MG63 (cell line): Measurements from ENCODE around the gene INTS7. TPM values are rescaled to one million over a fixed set of nuclear protein-coding genes. Genes with fewer than 3 reads are reported as not detected.
A peak's percentile ranks its signal among the peaks of the same experiment; 100 is the strongest.
"Not testable (repeated sequence)": the region's sequence is repeated elsewhere in the genome, so short reads cannot be mapped to it uniquely, and the experiment has no call there.

Source experiments
- DNase-seq: peaks from one replicate; pipeline ENCODE4 v3.0.0-alpha.2; 2020
- H3K27me3 ChIP-seq: fragments of 250-450 bp; sonication (Bioruptor Pico); 2 replicates; pipeline ENCODE4 v1.5.1; 2020; ENCODE audit warnings: mild to moderate bottlenecking, moderate library complexity
- H3K36me3 ChIP-seq: fragments of 250-450 bp; sonication (Bioruptor Pico); 2 replicates; pipeline ENCODE4 v1.5.1; 2020; ENCODE audit warnings: mild to moderate bottlenecking, moderate library complexity
- H3K4me3 ChIP-seq: fragments of 250-450 bp; sonication (Bioruptor Pico); 2 replicates; pipeline ENCODE4 v1.5.1; 2020; ENCODE audit warnings: mild to moderate bottlenecking, moderate library complexity
- H3K9me3 ChIP-seq: fragments of 250-450 bp; sonication (Bioruptor Pico); 2 replicates; pipeline ENCODE4 v1.5.1; 2020; ENCODE audit warnings: mild to moderate bottlenecking, moderate library complexity
- total RNA-seq: library from RNA; depleted of rRNA; stranded (reverse); fragments of >200 nt; shearing (Covaris generic); gene quantifications from 2 replicates; pipeline ENCODE4 v1.2.3, GENCODE V29; 2014; ENCODE audit warnings: low replicate concordance

INTS7 gene
- total RNA-seq, 1 experiment from 2014 or later: 25.0 TPM

DNA sequence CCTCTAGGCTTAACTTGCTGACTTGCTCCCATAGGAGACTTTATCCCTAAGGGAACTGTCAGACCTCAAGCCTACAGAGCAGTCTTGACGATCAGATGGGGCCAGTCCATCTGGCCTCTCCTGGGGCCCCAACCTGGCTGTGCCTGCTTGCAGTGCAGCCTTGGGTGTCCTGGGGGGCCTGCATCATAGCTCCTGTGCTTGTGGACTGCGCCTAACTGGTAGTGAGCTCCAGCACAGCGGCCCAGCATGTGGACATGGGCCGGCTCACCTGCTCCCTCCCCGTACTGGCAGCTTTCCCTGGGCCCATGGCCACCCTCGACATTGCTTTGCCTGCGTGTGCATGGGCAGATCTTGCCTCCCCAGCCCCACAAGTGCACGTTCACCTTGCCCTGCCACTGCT is 76.1 kb downstream of the INTS7 start:
- no peak for DNase-seq
- Histone ChIP-seq H3K36me3 (peaks cover 73% of the 10 kb centered on the region), H3K4me3 (no peak overlapping the region), H3K9me3 (0 out of 2 replicates have a peak, but pooled peaks cover 3% of the 10 kb centered on the region), H3K27me3 (no peaks in the 10 kb centered on the region)

- H3K4me3 ChIP-seq, DNase-seq, H3K27me3 ChIP-seq, H3K9me3 ChIP-seq: not testable (repeated sequence)
- H3K36me3 ChIP-seq: peaks cover 67% of the 10 kb centered on the region
Measured at GRCh38 chr1:211954028-211954427, 81.3 kb downstream of the INTS7 start.

DNA sequence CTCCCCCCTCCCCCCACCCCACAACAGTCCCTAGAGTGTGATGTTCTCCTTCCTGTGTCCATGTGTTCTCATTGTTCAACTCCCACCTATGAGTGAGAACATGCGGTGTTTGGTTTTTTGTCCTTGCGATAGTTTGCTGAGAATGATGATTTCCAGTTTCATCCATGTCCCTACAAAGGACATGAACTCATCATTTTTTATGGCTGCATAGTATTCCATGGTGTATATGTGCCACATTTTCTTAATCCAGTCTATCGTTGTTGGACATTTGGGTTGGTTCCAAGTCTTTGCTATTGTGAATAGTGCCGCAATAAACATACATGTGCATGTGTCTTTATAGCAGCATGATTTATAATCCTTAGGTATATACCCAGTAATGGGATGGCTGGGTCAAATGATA is 81.8 kb downstream of the INTS7 start:
- H3K9me3 ChIP-seq, DNase-seq, H3K27me3 ChIP-seq, H3K4me3 ChIP-seq: not testable (repeated sequence)
- H3K36me3 ChIP-seq: peaks cover 66% of the 10 kb centered on the region

DNA sequence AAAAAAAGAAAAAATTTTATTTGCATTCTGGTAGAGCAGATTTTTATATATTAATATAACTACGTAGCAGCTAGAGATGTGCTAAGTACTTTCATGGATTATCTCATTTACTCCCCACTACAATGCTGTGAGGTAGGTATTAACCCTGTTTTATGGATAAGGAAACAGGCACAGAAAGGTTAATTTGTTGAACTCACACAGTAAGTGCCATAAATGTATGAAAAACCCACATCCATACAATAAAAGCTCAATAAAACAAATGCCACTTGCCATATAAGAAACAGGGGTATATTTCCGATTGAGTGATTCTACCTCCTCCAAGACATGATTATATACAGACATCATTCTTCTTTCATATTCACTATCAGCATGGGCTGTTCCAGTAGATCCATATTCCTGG is 83.1 kb downstream of the INTS7 start:
- DNase-seq: no peak
- Histone ChIP-seq H3K9me3 (no peaks in the 10 kb centered on the region), H3K36me3 (peaks cover 53% of the 10 kb centered on the region), H3K4me3 (no peak overlapping the region), H3K27me3 (no peaks in the 10 kb centered on the region)

GRCh38 chr1:211951856-211952255 is 83.5 kb downstream of the INTS7 start:
- Histone ChIP-seq H3K36me3 (peaks cover 49% of the 10 kb centered on the region), H3K9me3 (no peaks in the 10 kb centered on the region), H3K4me3 (no peak overlapping the region), H3K27me3 (no peaks in the 10 kb centered on the region)
- DNase-seq: peak; percentile 41

GRCh38 chr1:211948377-211948776 is 87.0 kb downstream of the INTS7 start:
- Histone ChIP-seq H3K27me3 (no peaks in the 10 kb centered on the region), H3K9me3 (no peaks in the 10 kb centered on the region), H3K4me3 (no peak overlapping the region), H3K36me3 (peaks cover 33% of the 10 kb centered on the region)
- no peak for DNase-seq

- Histone ChIP-seq H3K36me3 (peaks cover 37% of the 10 kb centered on the region), H3K27me3 (no peaks in the 10 kb centered on the region), H3K4me3 (no peak overlapping the region), H3K9me3 (no peaks in the 10 kb centered on the region)
- DNase-seq: no peak
Measured at GRCh38 chr1:211947396-211948295, 87.7 kb downstream of the INTS7 start.

DNA sequence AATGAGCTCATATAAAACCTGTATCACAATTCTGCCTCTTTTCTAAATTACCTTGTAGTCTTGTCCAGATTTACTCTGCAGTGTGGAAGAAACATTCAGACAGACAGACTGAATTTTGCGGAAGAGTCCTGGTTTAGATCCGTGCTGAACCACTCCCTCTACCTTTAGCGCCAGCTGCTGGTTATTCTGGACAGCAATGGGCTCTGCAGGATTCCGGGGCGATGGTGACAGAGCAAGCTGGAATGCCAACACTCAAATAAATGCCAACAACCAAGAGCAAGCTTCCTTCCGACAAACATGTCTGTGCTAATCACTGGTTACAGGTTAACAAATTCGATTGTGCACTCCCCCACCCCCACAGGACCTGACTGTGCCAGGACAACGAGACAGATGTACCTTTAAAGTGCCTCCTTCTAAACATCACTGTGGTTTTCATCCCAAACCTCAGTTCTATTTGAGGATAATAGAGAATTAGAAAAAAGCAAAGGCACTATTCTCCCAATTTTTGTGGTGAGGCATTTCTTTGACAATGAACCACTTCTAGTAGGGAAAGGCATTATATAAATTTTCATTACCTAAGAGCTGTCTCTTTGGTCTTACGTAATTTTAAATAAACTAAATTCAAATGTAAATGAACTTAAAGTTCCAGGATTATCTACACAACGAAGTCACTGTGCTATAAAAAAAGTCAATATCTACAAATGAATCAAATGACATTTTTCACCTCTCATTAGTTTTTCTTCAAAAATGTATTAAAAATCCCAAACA is 90.4 kb downstream of the INTS7 start:
- DNase-seq: peak; percentile 56
- H3K27me3 ChIP-seq: no peaks in the 10 kb centered on the region
- H3K4me3 ChIP-seq: no peak overlapping the region
- no peaks in the 10 kb centered on the region for H3K9me3 ChIP-seq
- H3K36me3 ChIP-seq: peaks cover 29% of the 10 kb centered on the region

DNA sequence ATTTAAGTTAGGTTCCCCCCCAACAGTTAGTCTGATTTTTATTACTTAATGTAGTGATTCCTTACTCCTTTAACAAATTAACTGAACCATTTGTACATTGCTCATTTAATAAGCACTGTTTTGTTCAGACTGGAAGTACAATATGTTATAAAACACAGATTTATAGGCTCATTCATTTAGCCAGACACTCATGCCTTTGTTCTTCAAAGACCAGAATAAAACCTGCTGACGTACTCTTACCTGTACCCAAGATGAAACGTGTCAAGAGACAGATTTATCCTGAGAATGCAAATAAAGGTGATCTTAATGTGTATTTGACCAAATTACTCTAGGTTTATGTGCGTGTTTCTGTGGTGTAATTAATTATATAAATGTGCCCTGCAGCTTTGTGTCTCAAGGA is 92.8 kb downstream of the INTS7 start:
- Histone ChIP-seq H3K4me3 (no peak overlapping the region), H3K36me3 (peaks cover 25% of the 10 kb centered on the region), H3K27me3 (no peaks in the 10 kb centered on the region), H3K9me3 (no peaks in the 10 kb centered on the region)
- no peak for DNase-seq

DNA sequence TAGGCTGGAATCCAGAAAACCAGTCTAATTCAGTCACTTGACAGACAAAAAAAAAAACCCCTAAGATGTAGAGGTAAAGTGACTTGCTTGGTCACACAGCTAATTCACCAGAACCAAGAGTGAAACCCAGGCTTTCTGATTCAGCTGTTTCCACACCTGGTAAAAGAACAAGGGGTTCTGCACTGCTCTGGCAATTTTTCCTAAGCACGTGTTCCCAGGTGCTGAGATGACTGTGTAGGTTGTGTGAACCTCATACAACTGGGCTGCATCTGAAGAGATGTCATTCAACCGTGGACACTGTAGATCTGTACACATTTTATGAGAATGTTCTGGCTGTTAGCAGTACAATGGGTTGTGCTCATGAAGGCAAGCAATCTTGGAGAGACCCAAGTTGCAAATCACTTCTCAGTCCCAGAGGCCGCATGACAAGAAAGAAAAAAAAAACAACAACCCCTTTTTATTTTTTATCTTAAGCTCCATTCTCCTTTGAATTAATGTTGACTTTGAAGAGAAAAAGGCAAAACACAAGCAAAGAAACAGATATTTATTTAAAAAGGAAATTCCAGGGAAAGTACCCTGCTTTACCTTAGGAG is 95.4 kb downstream of the INTS7 start:
- Histone ChIP-seq H3K36me3 (peaks cover 22% of the 10 kb centered on the region), H3K9me3 (no peaks in the 10 kb centered on the region), H3K27me3 (no peaks in the 10 kb centered on the region), H3K4me3 (no peak overlapping the region)
- DNase-seq: no peak

DNA sequence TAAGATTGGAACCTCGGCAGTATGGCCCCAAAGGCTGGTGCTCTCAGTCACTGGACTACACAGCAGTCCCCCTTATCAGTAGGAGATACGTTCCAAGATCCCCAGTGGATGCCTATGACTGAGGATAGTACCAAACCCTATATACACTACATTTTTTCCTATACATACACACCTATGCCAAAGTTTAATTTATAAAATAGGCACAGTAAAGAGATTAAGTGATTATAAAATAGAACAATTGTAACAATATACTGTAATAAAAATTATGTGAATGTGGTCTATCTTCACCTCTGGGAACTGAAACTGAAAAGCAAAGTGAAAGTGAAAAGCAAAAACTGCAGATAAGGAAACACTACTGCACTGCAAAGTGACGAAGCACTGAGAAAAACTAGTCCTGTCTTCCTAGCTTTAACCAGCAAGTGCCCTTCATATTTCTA is 96.8 kb downstream of the INTS7 start:
- Histone ChIP-seq H3K4me3 (no peak overlapping the region), H3K9me3 (no peaks in the 10 kb centered on the region), H3K36me3 (peaks cover 20% of the 10 kb centered on the region), H3K27me3 (no peaks in the 10 kb centered on the region)
- DNase-seq: no peak

GRCh38 chr1:211937422-211937821 is 97.9 kb downstream of the INTS7 start:
- not testable (repeated sequence) for H3K9me3 ChIP-seq, DNase-seq, H3K27me3 ChIP-seq, H3K4me3 ChIP-seq
- peaks cover 11% of the 10 kb centered on the region for H3K36me3 ChIP-seq

DNA sequence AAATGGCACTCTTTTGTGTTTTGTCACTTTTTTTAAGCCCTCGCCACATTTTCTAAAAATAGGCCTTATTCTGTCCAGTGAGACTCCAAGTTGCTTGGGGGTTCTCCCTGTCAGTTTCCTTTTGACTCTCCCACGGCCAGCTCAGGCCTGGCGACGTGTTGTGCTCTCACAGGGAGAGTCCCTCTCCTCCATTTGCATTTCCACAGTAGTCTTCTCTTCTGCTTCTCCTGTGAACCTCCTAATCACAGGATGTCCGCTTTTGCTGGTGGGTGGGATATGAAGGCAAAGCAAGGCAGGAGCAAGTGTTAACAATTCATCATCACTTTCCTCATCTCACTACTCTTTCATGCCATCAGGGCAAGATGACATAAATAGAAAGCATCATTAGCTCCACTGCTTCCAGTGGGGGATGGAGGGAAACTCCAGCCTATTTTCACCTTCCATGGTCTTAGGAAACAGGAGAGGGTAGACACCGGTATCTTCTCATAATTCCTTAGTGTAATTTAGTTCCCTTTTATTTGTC is 99.8 kb downstream of the INTS7 start:
- Histone ChIP-seq H3K36me3 (no peaks in the 10 kb centered on the region), H3K27me3 (no peaks in the 10 kb centered on the region)

DNA sequence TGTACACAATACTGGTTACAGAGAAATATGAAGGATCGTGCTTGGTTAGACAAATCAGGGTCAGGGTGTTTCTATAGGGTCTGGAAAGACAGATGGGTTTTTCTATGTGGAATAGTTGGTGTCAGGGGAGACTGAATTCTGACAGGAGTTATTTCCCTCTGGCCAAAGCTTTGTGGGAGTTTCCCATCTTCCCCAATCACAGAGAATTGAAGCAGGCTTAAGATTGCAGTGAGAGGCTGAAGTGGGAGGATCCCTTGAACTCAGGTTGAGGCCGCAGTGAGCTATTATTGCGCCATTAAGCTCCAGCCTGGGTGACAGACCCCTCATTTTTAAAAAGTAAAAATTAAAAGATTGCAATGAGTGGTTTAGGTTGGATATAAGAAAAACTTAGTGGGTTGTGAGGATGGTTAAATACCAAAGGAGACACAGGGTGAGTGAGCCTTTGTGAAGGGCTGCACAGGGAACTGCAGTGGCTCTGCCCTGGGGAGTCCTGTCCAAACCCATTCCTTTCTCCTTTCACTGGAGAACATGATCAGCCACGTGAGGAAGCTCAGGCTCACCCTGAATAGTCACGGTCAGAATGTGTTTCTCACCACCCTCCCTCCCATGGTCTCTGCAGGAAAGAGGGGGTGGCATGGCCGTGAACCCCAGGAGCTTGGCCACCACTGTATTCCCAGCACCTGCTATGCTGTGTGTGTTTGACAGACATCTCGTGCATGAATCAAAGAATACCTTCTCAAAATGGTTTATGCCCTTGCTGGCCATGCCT is 101.2 kb downstream of the INTS7 start:
- no peaks in the 10 kb centered on the region for H3K27me3 ChIP-seq
- H3K9me3 ChIP-seq: no peaks in the 10 kb centered on the region
- no peak for DNase-seq
- H3K36me3 ChIP-seq: no peaks in the 10 kb centered on the region
- no peak overlapping the region for H3K4me3 ChIP-seq

More for the DNA sequence above, 99.8 kb downstream of the INTS7 start:
- DNase-seq: no peak
- Histone ChIP-seq H3K9me3 (no peaks in the 10 kb centered on the region), H3K4me3 (no peak overlapping the region)

DNA sequence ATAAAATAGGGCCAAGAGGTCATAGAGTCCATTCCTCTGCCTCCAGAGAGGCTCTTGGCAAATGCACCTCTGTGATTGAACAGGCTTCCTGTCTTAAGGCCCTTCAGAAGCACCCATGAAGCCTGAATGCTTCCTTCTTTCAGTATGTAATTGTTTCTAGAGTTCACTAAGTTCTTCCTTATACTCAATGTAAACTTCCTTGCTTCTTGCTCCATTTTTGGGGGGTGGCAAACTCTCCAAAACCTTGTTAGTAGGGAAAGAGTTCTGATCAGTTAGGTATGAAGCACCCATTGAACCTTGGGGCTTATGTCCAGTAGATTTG is 102.5 kb downstream of the INTS7 start:
- no peaks in the 10 kb centered on the region for H3K36me3 ChIP-seq
- no peak overlapping the region for H3K4me3 ChIP-seq
- no peaks in the 10 kb centered on the region for H3K9me3 ChIP-seq
- no peak for DNase-seq
- no peaks in the 10 kb centered on the region for H3K27me3 ChIP-seq

DNA sequence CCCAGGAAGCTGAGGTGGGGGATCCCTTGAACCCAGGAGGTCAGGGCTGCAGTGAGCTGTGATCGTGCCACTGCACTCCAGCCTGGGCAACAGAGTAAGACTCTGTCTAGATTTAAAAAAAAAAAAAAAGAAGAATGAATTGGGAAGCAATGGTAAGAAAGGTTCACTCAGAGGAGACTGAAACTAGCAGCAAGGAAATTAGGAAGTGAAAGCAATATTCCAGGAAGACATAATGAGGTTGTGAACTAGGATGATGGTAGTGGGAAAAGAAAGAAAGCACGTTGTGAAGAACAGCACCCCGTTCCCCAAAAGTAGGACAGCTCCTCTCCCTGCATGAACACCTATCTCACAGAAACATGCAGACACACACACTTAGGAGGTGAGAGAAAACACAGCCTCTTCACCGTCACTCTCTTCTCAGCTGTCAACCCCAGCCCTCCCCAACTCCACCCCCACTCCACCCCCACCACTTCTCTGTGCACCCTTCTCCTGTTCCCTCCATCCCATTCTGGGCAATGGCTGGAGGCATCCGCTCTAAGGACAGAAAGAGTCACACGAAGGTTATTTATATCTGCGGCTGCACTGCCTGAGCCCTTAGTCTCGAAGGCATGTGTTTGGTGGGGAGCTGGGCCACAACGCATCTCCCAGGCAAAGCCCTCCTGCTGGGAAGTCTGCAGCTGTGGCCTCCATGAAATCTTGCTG is 103.0 kb downstream of the INTS7 start:
- Histone ChIP-seq H3K4me3 (no peak overlapping the region), H3K27me3 (no peaks in the 10 kb centered on the region), H3K36me3 (no peaks in the 10 kb centered on the region), H3K9me3 (no peaks in the 10 kb centered on the region)
- no peak for DNase-seq
